DOHH2 (cell line): ENCODE measurements around the gene CTPS2.
"Not testable (repeated sequence)": the region's sequence is repeated elsewhere in the genome, so short reads cannot be mapped to it uniquely, and the experiment has no call there.

Source experiments
- H3F3A ChIP-seq: fragments of 200-600 bp; sonication (generic), shearing (Covaris generic); 2 replicates; pipeline ENCODE4 v1.6.0; 2016; ENCODE audit warnings: antibody characterized with exemption, mild to moderate bottlenecking; ENCODE audit not compliant: control insufficient read depth, insufficient read depth
- H3K27ac ChIP-seq: fragments of 200-600 bp; sonication (generic); 2 replicates; pipeline ENCODE4 v1.5.1; 2014; ENCODE audit warnings: low read depth, mild to moderate bottlenecking, low read length, moderate library complexity
- H3K27me3 ChIP-seq: fragments of 200-600 bp; sonication (generic); 2 replicates; pipeline ENCODE4 v1.6.1; 2014; ENCODE audit warnings: mild to moderate bottlenecking, low read length, mixed read lengths; ENCODE audit not compliant: control insufficient read depth
- H3K36me3 ChIP-seq: fragments of 200-600 bp; sonication (generic); 2 replicates; pipeline ENCODE4 v1.6.1; 2014; ENCODE audit warnings: mild to moderate bottlenecking, low read length, moderate library complexity, mixed read lengths; ENCODE audit not compliant: control insufficient read depth
- H3K4me1 ChIP-seq: fragments of 200-600 bp; sonication (generic); 2 replicates; pipeline ENCODE4 v1.6.1; 2014; ENCODE audit warnings: mild to moderate bottlenecking, low read length, mixed read lengths; ENCODE audit not compliant: control insufficient read depth
- H3K4me2 ChIP-seq: fragments of 200-600 bp; sonication (generic); 2 replicates; pipeline ENCODE4 v1.6.0; 2014; ENCODE audit warnings: mild to moderate bottlenecking, low read length, moderate library complexity
- H3K4me3 ChIP-seq: fragments of 200-600 bp; sonication (generic); 2 replicates; pipeline ENCODE4 v1.5.1; 2014; ENCODE audit warnings: mild to moderate bottlenecking, low read length, mixed read lengths
- H3K79me2 ChIP-seq: fragments of 200-600 bp; sonication (generic); 2 replicates; pipeline ENCODE4 v1.6.1; 2014; ENCODE audit warnings: mild to moderate bottlenecking, low read length, mixed read lengths; ENCODE audit not compliant: control insufficient read depth
- H3K9me2 ChIP-seq: fragments of 200-600 bp; sonication (generic); replicated peaks from 2 replicates; pipeline ENCODE4 v1.6.1; 2014; ENCODE audit warnings: mild to moderate bottlenecking, low read length, mixed read lengths; ENCODE audit not compliant: control insufficient read depth
- H3K9me3 ChIP-seq: fragments of 200-600 bp; sonication (generic); 2 replicates; pipeline ENCODE4 v1.6.1; 2014; ENCODE audit warnings: antibody characterized with exemption, low read length, mixed read lengths; ENCODE audit not compliant: control insufficient read depth, insufficient read depth
- H4K20me1 ChIP-seq: fragments of 200-600 bp; sonication (generic); 2 replicates; pipeline ENCODE4 v1.6.0; 2014; ENCODE audit warnings: low read depth, mild to moderate bottlenecking, antibody characterized with exemption, low read length, moderate library complexity; ENCODE audit not compliant: control insufficient read depth, insufficient read depth
- EZH2phosphoT487 ChIP-seq: fragments of 200-600 bp; sonication (generic); IDR thresholded peaks from 2 replicates; pipeline ENCODE4 v1.6.1; 2017; ENCODE audit warnings: borderline replicate concordance, mild to moderate bottlenecking, antibody characterized with exemption, low read length, moderate library complexity, mixed read lengths
- TF ChIP-seq, protein P1 (sequence below): fragments of 200-600 bp; sonication (generic); IDR thresholded peaks from one replicate; pipeline ENCODE4 v1.5.1; 2014; ENCODE audit warnings: antibody characterized with exemption, mild to moderate bottlenecking, low read depth, low read length; ENCODE audit not compliant: poor library complexity, severe bottlenecking

Gene CTPS2

GRCh38 chrX:16733013-16733412, 20.5 kb upstream of the CTPS2 start:
- no peaks in the 10 kb centered on the region for H3K4me1 ChIP-seq
- H3K4me2 ChIP-seq = no peak overlapping the region
- no peaks in the 10 kb centered on the region for H3F3A ChIP-seq
- peaks cover 24% of the 10 kb centered on the region for H3K79me2 ChIP-seq
- TF ChIP-seq EZH2phosphoT487 = no peak
- TF ChIP-seq, protein P1, sequence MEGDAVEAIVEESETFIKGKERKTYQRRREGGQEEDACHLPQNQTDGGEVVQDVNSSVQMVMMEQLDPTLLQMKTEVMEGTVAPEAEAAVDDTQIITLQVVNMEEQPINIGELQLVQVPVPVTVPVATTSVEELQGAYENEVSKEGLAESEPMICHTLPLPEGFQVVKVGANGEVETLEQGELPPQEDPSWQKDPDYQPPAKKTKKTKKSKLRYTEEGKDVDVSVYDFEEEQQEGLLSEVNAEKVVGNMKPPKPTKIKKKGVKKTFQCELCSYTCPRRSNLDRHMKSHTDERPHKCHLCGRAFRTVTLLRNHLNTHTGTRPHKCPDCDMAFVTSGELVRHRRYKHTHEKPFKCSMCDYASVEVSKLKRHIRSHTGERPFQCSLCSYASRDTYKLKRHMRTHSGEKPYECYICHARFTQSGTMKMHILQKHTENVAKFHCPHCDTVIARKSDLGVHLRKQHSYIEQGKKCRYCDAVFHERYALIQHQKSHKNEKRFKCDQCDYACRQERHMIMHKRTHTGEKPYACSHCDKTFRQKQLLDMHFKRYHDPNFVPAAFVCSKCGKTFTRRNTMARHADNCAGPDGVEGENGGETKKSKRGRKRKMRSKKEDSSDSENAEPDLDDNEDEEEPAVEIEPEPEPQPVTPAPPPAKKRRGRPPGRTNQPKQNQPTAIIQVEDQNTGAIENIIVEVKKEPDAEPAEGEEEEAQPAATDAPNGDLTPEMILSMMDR = no peak
- H3K9me3 ChIP-seq = no peaks in the 10 kb centered on the region
- no peak overlapping the region for H3K27ac ChIP-seq
- H3K9me2 ChIP-seq = no peaks in the 10 kb centered on the region
- H3K4me3 ChIP-seq = no peak overlapping the region
- H4K20me1 ChIP-seq = no peaks in the 10 kb centered on the region
- H3K27me3 ChIP-seq = no peaks in the 10 kb centered on the region
- peaks cover 17% of the 10 kb centered on the region for H3K36me3 ChIP-seq

DNA sequence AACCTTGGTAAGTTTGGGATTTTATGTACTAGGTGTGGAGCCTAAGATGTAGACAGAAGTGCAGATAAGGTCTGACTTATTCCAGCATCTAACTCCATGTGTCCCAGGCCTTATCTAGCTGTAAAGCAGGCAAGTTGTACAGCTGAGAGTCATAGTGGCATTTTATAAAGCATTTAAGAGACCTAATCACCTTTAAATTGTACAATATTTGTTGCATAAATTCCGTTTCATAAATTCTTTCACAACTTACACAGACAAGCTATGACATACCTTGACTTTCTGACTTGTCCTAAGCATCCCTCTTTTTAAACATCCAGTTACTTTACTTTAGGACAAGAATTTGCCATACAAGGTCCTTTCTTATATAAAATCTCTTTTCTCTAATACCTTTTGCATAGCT, 18.0 kb upstream of the CTPS2 start:
- no peak overlapping the region for H3K4me2 ChIP-seq
- no peaks in the 10 kb centered on the region for H3K27me3 ChIP-seq
- H3K36me3 ChIP-seq = peaks cover 3% of the 10 kb centered on the region; the same call in 1 of the 2 replicates
- H3K4me1 ChIP-seq = peaks cover 3% of the 10 kb centered on the region
- H3K9me3 ChIP-seq = no peaks in the 10 kb centered on the region
- no peaks in the 10 kb centered on the region for H3K9me2 ChIP-seq
- TF ChIP-seq EZH2phosphoT487 = no peak
- TF ChIP-seq, protein P1 = no peak
- H3F3A ChIP-seq = no peaks in the 10 kb centered on the region
- H4K20me1 ChIP-seq = no peaks in the 10 kb centered on the region
- no peak overlapping the region for H3K27ac ChIP-seq
- peaks cover 46% of the 10 kb centered on the region for H3K79me2 ChIP-seq
- no peak overlapping the region for H3K4me3 ChIP-seq

GRCh38 chrX:16727637-16728036, 15.2 kb upstream of the CTPS2 start:
- Histone ChIP-seq H3K79me2 (peaks cover 69% of the 10 kb centered on the region), H3K9me2 (no peaks in the 10 kb centered on the region), H4K20me1 (peaks cover 4% of the 10 kb centered on the region; the same call in 1 of the 2 replicates), H3K27me3 (no peaks in the 10 kb centered on the region), H3F3A (no peaks in the 10 kb centered on the region), H3K4me2 (no peak overlapping the region), H3K4me3 (no peak overlapping the region), H3K36me3 (peaks cover 9% of the 10 kb centered on the region; the same call in 1 of the 2 replicates), H3K4me1 (peaks cover 21% of the 10 kb centered on the region), H3K27ac (no peak overlapping the region), H3K9me3 (no peaks in the 10 kb centered on the region)
- TF ChIP-seq, protein P1 = no peak
- no peak for TF ChIP-seq EZH2phosphoT487

DNA sequence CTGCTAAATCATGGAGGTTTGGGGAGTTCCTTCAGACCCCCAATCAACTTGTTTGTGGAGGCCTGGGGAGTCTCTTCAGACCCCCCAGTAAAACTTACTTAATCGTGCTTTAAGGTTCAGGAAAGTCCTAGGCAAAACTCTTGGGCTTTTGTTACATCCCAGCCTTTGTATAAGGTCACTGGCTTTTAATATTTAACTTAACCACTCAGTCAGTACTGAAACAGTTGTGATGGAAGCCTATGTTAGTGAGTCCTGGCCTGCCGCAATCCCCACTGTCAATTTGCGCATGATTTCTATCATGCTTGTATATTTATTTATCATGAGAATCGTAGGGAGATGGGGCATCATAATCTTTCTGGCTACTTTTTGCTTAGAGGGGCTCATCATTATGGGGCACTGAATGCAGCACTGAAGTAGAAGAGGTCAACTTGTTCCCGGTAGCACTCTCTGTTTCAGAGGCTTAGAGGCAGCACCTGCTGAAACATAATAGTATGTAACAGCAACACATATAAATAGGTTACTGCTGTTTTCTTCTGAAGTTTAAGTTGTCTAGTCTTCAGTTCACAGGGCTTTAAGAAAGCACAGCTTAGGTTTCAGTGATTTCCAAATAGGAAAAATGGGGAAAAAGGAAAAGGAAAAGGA, 14.0 kb upstream of the CTPS2 start:
- H3K79me2 ChIP-seq = peaks cover 78% of the 10 kb centered on the region
- H3K9me3 ChIP-seq = not testable (repeated sequence)

More for the DNA sequence above, 14.0 kb upstream of the CTPS2 start:
- H3K4me3 ChIP-seq, H3K27me3 ChIP-seq, H3K27ac ChIP-seq, H3K4me2 ChIP-seq, H4K20me1 ChIP-seq, H3K9me2 ChIP-seq, H3F3A ChIP-seq: not testable (repeated sequence)
- peaks cover 14% of the 10 kb centered on the region; the same call in 1 of the 2 replicates for H3K36me3 ChIP-seq
- peaks cover 21% of the 10 kb centered on the region for H3K4me1 ChIP-seq
